ENCODE measurements around the gene AAGAB.

The AAGAB gene

DNA sequence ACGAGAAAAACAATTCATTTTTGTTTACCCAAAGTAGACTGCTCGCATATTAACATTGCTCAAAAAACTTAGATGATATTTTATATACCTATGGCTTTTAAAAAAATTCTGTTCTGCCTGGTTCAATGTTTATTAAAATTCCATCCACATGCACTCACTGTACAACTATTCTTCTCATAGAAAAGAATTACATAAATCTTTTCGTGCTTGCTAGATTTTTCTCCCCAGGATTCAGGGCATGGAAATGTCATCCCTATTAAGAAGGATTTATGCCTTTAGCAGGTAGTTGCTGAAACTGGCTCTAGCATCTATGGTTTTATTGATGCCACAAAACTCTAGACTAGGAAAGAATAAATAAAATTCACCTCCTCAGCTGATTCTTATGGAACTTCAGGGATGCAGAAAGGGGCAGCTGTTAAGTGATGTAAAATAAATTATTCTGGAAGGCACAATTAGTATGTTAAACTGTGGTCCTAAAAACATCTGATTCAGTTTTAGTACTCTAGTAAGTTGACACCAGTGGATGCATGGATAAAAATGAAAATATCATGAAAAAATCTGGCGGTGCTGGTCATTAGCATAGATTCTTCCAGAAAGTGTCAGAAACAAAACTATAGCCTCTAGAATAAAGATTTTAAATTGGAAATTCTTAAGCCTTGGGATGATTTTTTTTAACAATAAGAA lies 41.6 kb downstream of the AAGAB start:
- no peak for DNase-seq (ENCODE audit: low spot score)
- Mint-ChIP-seq H3K4me1 (ENCODE audit: low read depth) (peaks cover 2% of the 10 kb centered on the region), H3K4me3 (no peak overlapping the region), H3K9me3 (no peaks in the 10 kb centered on the region), H3K27me3 (ENCODE audit: low read depth) (no peaks in the 10 kb centered on the region), H3K36me3 (ENCODE audit: low read depth) (peaks cover 19% of the 10 kb centered on the region), H3K27ac (no peak overlapping the region)

GRCh38 chr15:67210555-67211168 lies 43.8 kb downstream of the AAGAB start:
- H3K4me3 Mint-ChIP-seq: no peak overlapping the region
- no peak for DNase-seq (ENCODE audit: low spot score)
- H3K36me3 Mint-ChIP-seq (ENCODE audit: low read depth): peaks cover 20% of the 10 kb centered on the region
- H3K9me3 Mint-ChIP-seq: no peaks in the 10 kb centered on the region
- no peaks in the 10 kb centered on the region for H3K4me1 Mint-ChIP-seq (ENCODE audit: low read depth)
- no peak overlapping the region for H3K27ac Mint-ChIP-seq
- H3K27me3 Mint-ChIP-seq (ENCODE audit: low read depth): no peaks in the 10 kb centered on the region

DNA sequence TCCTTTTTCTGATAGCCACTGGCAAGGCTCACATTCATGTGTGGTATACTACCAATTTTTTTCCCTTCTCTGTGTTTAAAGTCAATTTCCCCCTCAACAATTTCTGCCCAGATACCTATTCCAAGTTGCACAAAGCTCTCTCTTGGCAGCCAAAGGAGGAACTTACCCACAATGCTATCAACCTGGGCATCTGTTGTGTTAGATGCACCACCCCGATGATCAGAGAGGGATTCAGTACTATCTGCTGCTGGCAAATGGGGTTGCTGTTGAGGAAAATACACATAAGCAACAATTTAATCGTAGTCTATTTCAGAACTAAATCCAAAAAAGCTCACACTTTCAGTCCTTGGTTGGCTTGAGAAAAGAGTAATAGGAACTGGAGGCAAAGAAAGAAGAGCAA lies 46.1 kb downstream of the AAGAB start:
- Mint-ChIP-seq H3K4me1 (ENCODE audit: low read depth) (no peaks in the 10 kb centered on the region), H3K9me3 (no peaks in the 10 kb centered on the region), H3K27ac (no peak overlapping the region), H3K4me3 (no peak overlapping the region), H3K36me3 (ENCODE audit: low read depth) (peaks cover 31% of the 10 kb centered on the region), H3K27me3 (ENCODE audit: low read depth) (no peaks in the 10 kb centered on the region)
- DNase-seq (ENCODE audit: low spot score): no peak

GRCh38 chr15:67207555-67208207 lies 46.8 kb downstream of the AAGAB start:
- Mint-ChIP-seq H3K4me1 (ENCODE audit: low read depth) (no peaks in the 10 kb centered on the region), H3K27ac (no peak overlapping the region), H3K36me3 (ENCODE audit: low read depth) (peaks cover 36% of the 10 kb centered on the region), H3K27me3 (ENCODE audit: low read depth) (no peaks in the 10 kb centered on the region), H3K4me3 (no peak overlapping the region), H3K9me3 (no peaks in the 10 kb centered on the region)
- DNase-seq (ENCODE audit: low spot score): no peak

DNA sequence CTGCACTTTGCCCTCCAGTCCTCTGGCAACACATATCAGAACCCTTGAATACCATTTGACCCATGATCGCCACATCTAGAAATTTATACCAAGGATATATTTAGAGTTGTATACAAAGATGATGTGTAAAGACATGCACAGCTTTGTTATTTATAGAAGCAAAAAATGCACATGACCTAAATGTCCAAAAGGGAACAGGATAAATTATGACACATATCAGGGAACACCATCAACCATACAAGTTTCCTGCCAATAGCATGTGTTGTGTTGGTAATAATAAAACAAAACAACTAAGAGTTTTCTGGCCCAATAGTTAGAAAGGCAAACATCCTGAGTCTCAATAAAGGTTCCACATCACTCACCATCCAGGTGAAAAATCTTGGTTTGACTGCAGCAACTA lies 51.5 kb downstream of the AAGAB start:
- Mint-ChIP-seq H3K36me3 (ENCODE audit: low read depth) (peaks cover 49% of the 10 kb centered on the region), H3K9me3 (no peaks in the 10 kb centered on the region), H3K27me3 (ENCODE audit: low read depth) (no peaks in the 10 kb centered on the region), H3K4me1 (ENCODE audit: low read depth) (peaks cover 6% of the 10 kb centered on the region), H3K27ac (no peak overlapping the region), H3K4me3 (no peak overlapping the region)
- no peak for DNase-seq (ENCODE audit: low spot score)

DNA sequence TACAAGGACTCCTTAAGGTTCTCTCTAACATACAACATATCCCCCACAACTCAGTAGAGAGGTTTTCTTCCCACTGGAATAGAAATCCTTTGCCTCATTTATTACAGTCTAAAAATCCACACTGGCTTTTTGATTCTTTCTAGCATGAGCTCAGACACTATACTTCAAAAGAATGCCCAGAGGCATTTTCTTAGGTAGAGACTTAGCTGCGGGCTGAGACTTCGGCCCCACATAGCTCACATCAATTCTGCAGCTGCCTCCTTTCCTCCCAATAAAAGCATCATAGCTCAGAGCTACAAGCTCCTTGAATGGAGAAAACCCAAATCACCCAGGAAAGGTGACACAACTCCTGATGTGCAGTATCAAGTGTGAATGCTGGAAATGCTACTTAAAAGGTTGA lies 52.4 kb downstream of the AAGAB start:
- no peak overlapping the region for H3K27ac Mint-ChIP-seq
- no peak for DNase-seq (ENCODE audit: low spot score)
- peaks cover 51% of the 10 kb centered on the region for H3K36me3 Mint-ChIP-seq (ENCODE audit: low read depth)
- peaks cover 9% of the 10 kb centered on the region for H3K4me1 Mint-ChIP-seq (ENCODE audit: low read depth)
- no peaks in the 10 kb centered on the region for H3K9me3 Mint-ChIP-seq
- no peak overlapping the region for H3K4me3 Mint-ChIP-seq
- H3K27me3 Mint-ChIP-seq (ENCODE audit: low read depth): no peaks in the 10 kb centered on the region

DNA sequence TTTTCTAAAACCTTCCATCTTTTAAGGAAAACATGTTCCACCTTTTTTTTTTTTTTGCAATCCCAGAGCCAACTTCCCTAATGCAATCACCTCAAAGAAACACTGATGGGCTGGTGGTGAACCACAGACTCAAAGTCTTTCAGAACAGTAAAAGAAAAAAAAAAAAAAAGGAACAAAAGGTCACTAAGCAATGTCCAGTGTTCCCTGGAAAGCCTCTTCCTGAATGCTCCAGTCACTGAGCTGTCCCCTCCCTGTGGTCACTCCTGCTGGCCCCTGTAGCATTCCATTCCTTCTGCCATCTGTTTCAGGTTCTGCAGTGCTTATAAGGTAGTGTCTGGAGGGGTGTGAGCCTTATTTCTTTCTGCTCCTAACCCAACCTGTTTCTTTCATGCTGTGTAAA lies 53.3 kb downstream of the AAGAB start:
- no peak overlapping the region for H3K27ac Mint-ChIP-seq
- H3K36me3 Mint-ChIP-seq (ENCODE audit: low read depth): peaks cover 56% of the 10 kb centered on the region
- DNase-seq (ENCODE audit: low spot score): no peak
- no peak overlapping the region for H3K4me3 Mint-ChIP-seq
- peaks cover 9% of the 10 kb centered on the region for H3K4me1 Mint-ChIP-seq (ENCODE audit: low read depth)
- no peaks in the 10 kb centered on the region for H3K9me3 Mint-ChIP-seq
- H3K27me3 Mint-ChIP-seq (ENCODE audit: low read depth): no peaks in the 10 kb centered on the region

GRCh38 chr15:67199881-67200763 lies 54.3 kb downstream of the AAGAB start:
- H3K9me3 Mint-ChIP-seq: no peaks in the 10 kb centered on the region
- DNase-seq (ENCODE audit: low spot score): no peak
- H3K27me3 Mint-ChIP-seq (ENCODE audit: low read depth): no peaks in the 10 kb centered on the region
- peaks cover 54% of the 10 kb centered on the region for H3K36me3 Mint-ChIP-seq (ENCODE audit: low read depth)
- H3K4me1 Mint-ChIP-seq (ENCODE audit: low read depth): peaks cover 9% of the 10 kb centered on the region
- no peak overlapping the region for H3K4me3 Mint-ChIP-seq
- H3K27ac Mint-ChIP-seq: no peak overlapping the region

DNA sequence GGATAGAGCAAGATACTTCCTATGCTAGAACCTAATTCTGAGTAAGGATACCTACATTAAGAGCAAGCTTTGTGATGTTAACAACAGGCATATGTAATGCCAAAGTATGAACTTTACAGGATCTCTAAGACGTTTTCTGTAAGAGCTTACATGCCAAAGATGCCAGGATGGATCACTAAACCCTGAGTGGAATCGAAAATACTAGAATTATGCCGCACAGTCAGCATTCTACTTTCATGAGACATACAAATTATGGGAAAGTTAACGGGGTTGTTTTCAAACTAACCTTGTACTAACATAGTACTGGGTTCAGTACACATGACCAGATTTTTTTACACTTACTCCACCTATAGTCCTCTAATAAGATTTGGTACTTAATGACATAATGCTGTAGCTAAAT lies 55.1 kb downstream of the AAGAB start:
- Mint-ChIP-seq H3K4me1 (ENCODE audit: low read depth) (peaks cover 9% of the 10 kb centered on the region), H3K27ac (no peak overlapping the region), H3K27me3 (ENCODE audit: low read depth) (no peaks in the 10 kb centered on the region), H3K36me3 (ENCODE audit: low read depth) (peaks cover 52% of the 10 kb centered on the region), H3K9me3 (no peaks in the 10 kb centered on the region), H3K4me3 (no peak overlapping the region)
- DNase-seq (ENCODE audit: low spot score): no peak

GRCh38 chr15:67198157-67198754 lies 56.2 kb downstream of the AAGAB start:
- no peak overlapping the region for H3K4me3 Mint-ChIP-seq

GRCh38 chr15:67197364-67197695 lies 57.1 kb downstream of the AAGAB start:
- peaks cover 57% of the 10 kb centered on the region for H3K36me3 Mint-ChIP-seq (ENCODE audit: low read depth)
- H3K4me1 Mint-ChIP-seq (ENCODE audit: low read depth): peaks cover 9% of the 10 kb centered on the region
- no peak for DNase-seq (ENCODE audit: low spot score)
- H3K4me3 Mint-ChIP-seq: no peak overlapping the region
- H3K9me3 Mint-ChIP-seq: no peaks in the 10 kb centered on the region
- H3K27ac Mint-ChIP-seq: peak overlapping the region; percentile 28
- H3K27me3 Mint-ChIP-seq (ENCODE audit: low read depth): no peaks in the 10 kb centered on the region

More at GRCh38 chr15:67198157-67198754, 56.2 kb downstream of the AAGAB start:
- no peak for DNase-seq (ENCODE audit: low spot score)
- Mint-ChIP-seq H3K27ac (peak overlapping the region; percentile 38), H3K9me3 (no peaks in the 10 kb centered on the region), H3K4me1 (ENCODE audit: low read depth) (peaks cover 9% of the 10 kb centered on the region), H3K27me3 (ENCODE audit: low read depth) (no peaks in the 10 kb centered on the region), H3K36me3 (ENCODE audit: low read depth) (peaks cover 56% of the 10 kb centered on the region)

DNA sequence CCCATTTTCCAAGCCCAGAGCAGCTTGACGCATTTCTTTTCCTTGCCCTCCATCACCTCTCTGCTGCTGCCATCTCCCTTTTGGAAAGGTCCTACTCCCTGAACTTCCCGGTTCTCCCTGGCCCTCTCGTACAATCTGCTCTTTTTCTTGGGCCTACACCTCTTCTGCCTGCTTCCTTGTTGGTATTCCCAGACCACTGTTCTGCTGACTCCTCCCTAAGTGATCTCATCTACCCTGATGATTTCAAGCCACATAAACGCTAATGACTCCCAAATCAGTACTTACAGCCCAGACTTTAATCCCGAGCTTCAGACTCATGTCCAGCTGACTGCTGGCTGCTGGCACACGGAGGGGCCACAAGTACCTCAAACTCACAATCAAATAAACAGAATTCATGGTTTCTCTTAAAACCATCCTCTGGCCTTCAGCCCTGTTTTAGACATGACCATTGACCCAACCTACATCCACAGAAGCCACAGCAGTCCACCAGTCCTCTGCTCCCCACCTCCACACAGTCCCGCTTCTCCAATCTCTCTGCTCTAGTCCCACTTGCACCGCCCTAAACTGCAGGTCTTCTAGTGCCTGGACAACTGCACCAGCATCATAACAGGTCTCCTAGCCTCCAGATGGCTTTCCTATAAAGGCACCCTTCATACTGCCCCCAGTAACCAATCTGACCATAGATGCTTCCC lies 57.6 kb downstream of the AAGAB start:
- no peak overlapping the region for H3K27ac Mint-ChIP-seq
- peaks cover 58% of the 10 kb centered on the region for H3K36me3 Mint-ChIP-seq (ENCODE audit: low read depth)
- H3K4me3 Mint-ChIP-seq: no peak overlapping the region
- H3K9me3 Mint-ChIP-seq: no peaks in the 10 kb centered on the region
- no peak for DNase-seq (ENCODE audit: low spot score)
- H3K4me1 Mint-ChIP-seq (ENCODE audit: low read depth): peaks cover 9% of the 10 kb centered on the region
- no peaks in the 10 kb centered on the region for H3K27me3 Mint-ChIP-seq (ENCODE audit: low read depth)

DNA sequence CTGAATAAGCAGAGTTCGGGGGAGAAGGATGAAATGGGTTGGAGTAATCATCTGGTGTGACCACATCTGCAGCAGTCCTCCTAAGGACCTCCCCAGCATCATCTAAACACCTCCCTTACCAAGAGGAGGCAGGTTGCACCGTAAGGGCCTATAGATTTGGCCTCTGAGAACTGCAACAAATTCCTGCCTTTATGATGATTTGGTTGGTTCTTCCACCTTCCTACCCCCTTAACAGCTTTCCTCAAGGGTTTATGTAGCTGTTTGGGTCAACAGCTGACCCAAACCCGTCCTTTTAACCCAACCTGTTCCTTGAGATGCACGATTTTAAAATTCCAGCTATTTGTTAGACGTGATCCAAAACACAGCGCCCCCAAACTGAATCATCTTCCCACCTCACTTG lies 58.2 kb downstream of the AAGAB start:
- peaks cover 9% of the 10 kb centered on the region for H3K4me1 Mint-ChIP-seq (ENCODE audit: low read depth)
- peaks cover 57% of the 10 kb centered on the region for H3K36me3 Mint-ChIP-seq (ENCODE audit: low read depth)
- DNase-seq (ENCODE audit: low spot score): no peak
- no peaks in the 10 kb centered on the region for H3K27me3 Mint-ChIP-seq (ENCODE audit: low read depth)
- no peak overlapping the region for H3K4me3 Mint-ChIP-seq
- no peaks in the 10 kb centered on the region for H3K9me3 Mint-ChIP-seq
- H3K27ac Mint-ChIP-seq: no peak overlapping the region
